Activated CD8-positive, alpha-beta T cell treated with anti-CD3 and anti-CD28 coated beads for 36 hours (primary cell): ENCODE results near the gene PSRC1. TPM values are rescaled to one million over a fixed set of nuclear protein-coding genes. Genes with fewer than 3 reads are reported as not detected.

Source experiments
- ATAC-seq: fragments of 200-7000 bp; cut with Tn5 transposase; one replicate; pipeline ENCODE4 v1.10.0; 2021; ENCODE audit warnings: mild to moderate bottlenecking, moderate library complexity
- CTCF ChIA-PET: fragments of 350-600 bp; sonication (Branson Sonifier 250); formaldehyde crosslinking; loops from one replicate; lab custom pipeline; 2021; ENCODE audit warnings: antibody characterized with exemption; lab: Charles Lee
- POLR2A ChIA-PET: fragments of 350-600 bp; sonication (Branson Sonifier 250); formaldehyde crosslinking; loops from one replicate; lab custom pipeline; 2021; ENCODE audit warnings: antibody characterized with exemption; lab: Charles Lee
- DNase-seq: peaks from one replicate; pipeline ENCODE4 v3.0.0-alpha.2; 2020
- H3K27ac Mint-ChIP-seq: one replicate; pipeline ENCODE4 v1.8.0; 2021; ENCODE audit warnings: mild to moderate bottlenecking, mixed read lengths
- H3K27me3 Mint-ChIP-seq: one replicate; pipeline ENCODE4 v1.8.0; 2021; ENCODE audit warnings: mixed read lengths
- H3K36me3 Mint-ChIP-seq: one replicate; pipeline ENCODE4 v1.8.0; 2021; ENCODE audit warnings: low read depth, mixed read lengths
- H3K4me1 Mint-ChIP-seq: one replicate; pipeline ENCODE4 v1.8.0; 2021; ENCODE audit warnings: low read depth, mixed read lengths
- H3K4me3 Mint-ChIP-seq: one replicate; pipeline ENCODE4 v1.8.0; 2021; ENCODE audit warnings: mild to moderate bottlenecking, moderate library complexity, mixed read lengths
- H3K9me3 Mint-ChIP-seq: one replicate; pipeline ENCODE4 v1.8.0; 2021; ENCODE audit warnings: mixed read lengths
- intact Hi-C: fragments of 100-400 bp; cut with micrococcal nuclease; formaldehyde crosslinking; loops from one replicate; pipeline ENCODE4 v1.10.0; 2022
- total RNA-seq, 2 experiments: library from RNA; stranded (reverse); gene quantifications; one replicate each; pipeline ENCODE4 v1.2.3, GENCODE V29; 2021
- TF ChIP-seq, protein P1 (sequence below): fragments of 200-600 bp; IDR thresholded peaks from one replicate; pipeline ENCODE4 v1.8.0; 2022; ENCODE audit warnings: antibody characterized with exemption, mild to moderate bottlenecking

PSRC1 gene
- total RNA-seq, 2 experiments from 2014 or later, result 12.9 to 14.0 TPM

DNA sequence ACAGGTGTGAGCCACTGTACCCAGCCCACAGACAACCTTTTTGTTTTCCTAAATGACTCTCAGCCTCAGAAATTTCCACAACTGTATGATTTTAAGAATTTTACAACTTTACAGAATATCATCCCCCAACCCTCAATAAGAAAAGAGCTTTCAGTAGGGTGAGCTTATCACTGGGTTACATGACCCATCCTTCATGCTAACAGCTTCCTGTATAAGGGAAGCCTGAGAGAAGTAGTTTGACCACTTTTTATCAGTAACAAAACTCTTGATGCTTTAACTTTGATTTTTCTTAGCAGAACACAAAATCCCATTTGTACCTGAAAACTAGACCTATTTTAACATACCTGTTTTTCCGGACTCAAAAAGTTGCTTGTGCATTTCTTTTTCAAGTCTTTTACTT is 33.6 kb upstream of the PSRC1 start:
- intact Hi-C loops, result no loop called here
- Mint-ChIP-seq H3K9me3 (no peaks in the 10 kb centered on the region), H3K4me1 (no peaks in the 10 kb centered on the region), H3K27ac (no peak overlapping the region), H3K4me3 (no peak overlapping the region), H3K36me3 (no peaks in the 10 kb centered on the region), H3K27me3 (no peaks in the 10 kb centered on the region)
- no peak for ATAC-seq
- ChIA-PET POLR2A (no interaction called here), CTCF (interaction anchor here (0.7 to 1.2 kb wide), 2 partner anchors 39 to 60 kb away, joined by 3 to 4 read pairs; no protein-coding TSS in a partner anchor)
- no peak for DNase-seq
- TF ChIP-seq, protein P1, sequence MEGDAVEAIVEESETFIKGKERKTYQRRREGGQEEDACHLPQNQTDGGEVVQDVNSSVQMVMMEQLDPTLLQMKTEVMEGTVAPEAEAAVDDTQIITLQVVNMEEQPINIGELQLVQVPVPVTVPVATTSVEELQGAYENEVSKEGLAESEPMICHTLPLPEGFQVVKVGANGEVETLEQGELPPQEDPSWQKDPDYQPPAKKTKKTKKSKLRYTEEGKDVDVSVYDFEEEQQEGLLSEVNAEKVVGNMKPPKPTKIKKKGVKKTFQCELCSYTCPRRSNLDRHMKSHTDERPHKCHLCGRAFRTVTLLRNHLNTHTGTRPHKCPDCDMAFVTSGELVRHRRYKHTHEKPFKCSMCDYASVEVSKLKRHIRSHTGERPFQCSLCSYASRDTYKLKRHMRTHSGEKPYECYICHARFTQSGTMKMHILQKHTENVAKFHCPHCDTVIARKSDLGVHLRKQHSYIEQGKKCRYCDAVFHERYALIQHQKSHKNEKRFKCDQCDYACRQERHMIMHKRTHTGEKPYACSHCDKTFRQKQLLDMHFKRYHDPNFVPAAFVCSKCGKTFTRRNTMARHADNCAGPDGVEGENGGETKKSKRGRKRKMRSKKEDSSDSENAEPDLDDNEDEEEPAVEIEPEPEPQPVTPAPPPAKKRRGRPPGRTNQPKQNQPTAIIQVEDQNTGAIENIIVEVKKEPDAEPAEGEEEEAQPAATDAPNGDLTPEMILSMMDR, result no peak

DNA sequence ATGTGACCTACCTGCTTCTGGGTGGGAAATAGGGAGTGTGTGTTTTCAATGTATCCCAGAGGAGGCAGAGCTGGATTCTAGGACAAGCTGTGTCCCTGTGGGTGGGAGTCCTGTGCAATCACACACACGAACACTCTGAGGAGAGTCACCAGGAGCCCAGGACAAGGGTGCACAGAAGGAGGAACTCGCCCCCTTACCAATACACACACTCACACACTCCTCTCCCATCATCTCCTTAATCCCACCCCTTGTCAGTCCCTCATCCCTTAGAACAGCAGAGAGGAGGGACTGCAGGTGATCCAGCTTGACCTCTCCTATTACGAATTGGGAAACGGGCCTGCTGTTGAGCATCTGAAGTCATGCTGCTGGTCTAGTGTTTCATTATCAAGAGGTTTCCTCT is 32.3 kb upstream of the PSRC1 start:
- Mint-ChIP-seq H3K4me3 (no peak overlapping the region), H3K27ac (no peak overlapping the region), H3K36me3 (no peaks in the 10 kb centered on the region), H3K27me3 (no peaks in the 10 kb centered on the region), H3K9me3 (no peaks in the 10 kb centered on the region), H3K4me1 (no peaks in the 10 kb centered on the region)
- DNase-seq (no peak), ATAC-seq (no peak)
- ChIA-PET CTCF (interaction anchor here (1.1 to 1.2 kb wide), 2 partner anchors 38 to 83 kb away, joined by 4 read pairs; no protein-coding TSS in a partner anchor), POLR2A (no interaction called here)
- intact Hi-C loops, result no loop called here
- TF ChIP-seq, protein P1, result no peak

DNA sequence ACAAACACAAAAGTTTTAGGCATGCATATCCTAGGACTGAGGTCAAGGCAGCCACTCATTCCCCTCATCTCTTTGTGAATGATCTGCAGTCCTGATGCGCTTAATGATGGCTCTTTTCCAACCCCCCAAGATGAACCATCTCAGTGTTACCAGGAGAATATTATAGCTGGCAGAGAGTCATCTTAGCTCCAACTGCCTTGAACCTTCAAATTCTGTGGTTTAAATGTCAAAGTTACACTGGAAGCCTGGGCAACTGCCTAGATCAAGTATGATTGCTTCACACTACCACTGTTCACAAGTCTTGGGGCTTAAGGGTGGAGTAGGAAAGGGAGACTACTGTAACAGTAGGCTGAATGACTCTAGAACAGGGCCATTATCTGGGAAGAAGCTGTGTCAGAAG is 31.9 kb upstream of the PSRC1 start:
- ATAC-seq (no peak), DNase-seq (no peak)
- TF ChIP-seq, protein P1, result no peak
- Mint-ChIP-seq H3K4me3 (no peak overlapping the region), H3K27me3 (no peaks in the 10 kb centered on the region), H3K27ac (no peak overlapping the region), H3K9me3 (no peaks in the 10 kb centered on the region), H3K36me3 (no peaks in the 10 kb centered on the region), H3K4me1 (no peaks in the 10 kb centered on the region)
- ChIA-PET POLR2A (no interaction called here), CTCF (interaction anchor here (1.1 to 1.2 kb wide), 2 partner anchors 37 to 84 kb away, joined by 4 read pairs; no protein-coding TSS in a partner anchor)
- intact Hi-C loops, result no loop called here

DNA sequence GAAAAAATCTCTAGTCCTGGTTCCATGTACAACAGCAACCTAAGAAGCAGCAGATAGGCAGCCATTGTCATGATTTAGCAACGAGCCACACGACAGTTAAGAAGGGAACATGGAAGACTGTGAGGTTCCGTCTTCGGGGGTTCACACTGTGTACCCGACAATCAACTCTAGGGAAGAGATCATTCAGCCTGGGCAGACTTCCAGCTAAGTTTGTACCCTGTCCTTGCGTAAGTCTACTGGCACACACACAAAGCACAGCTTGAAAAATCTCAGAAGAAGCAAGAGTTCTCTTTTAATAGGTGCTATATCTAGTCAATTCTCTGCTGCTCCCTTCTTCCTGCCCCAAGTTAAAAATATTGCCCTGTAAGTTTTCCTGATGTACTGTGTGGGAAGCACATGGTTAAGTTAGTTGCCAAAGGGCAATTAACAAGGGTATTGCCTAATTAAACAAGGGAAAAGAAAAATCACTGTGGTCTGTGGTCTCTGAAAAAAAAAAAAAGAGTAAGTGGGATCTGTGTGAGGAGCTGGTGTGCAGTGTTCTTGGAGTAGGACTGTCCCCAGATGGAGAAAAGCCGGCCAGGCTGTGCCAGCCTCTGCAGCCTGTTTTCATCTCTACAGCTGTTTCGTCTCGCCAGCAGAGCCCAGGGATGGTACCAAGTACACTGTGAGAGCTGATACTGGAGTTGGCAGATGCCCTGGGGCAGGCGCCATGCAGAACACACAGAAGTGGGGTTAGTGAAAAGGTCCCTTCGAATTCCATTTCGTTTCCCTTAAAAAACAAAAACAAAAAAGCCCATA is 30.2 kb upstream of the PSRC1 start:
- Mint-ChIP-seq H3K27me3 (no peaks in the 10 kb centered on the region), H3K36me3 (no peaks in the 10 kb centered on the region), H3K9me3 (no peaks in the 10 kb centered on the region), H3K4me3 (no peak overlapping the region), H3K4me1 (no peaks in the 10 kb centered on the region), H3K27ac (no peak overlapping the region)
- DNase-seq (no peak), ATAC-seq (no peak)
- CTCF ChIA-PET, result interaction anchor here (1.0 kb wide), 1 partner anchor 60 kb away, joined by 3 read pairs; no protein-coding TSS in a partner anchor
- TF ChIP-seq, protein P1, result no peak
- POLR2A ChIA-PET, result interaction anchor here (0.6 kb wide), 1 partner anchor 225 kb away, joined by 3 read pairs; no protein-coding TSS in a partner anchor
- intact Hi-C loops, result no loop called here

DNA sequence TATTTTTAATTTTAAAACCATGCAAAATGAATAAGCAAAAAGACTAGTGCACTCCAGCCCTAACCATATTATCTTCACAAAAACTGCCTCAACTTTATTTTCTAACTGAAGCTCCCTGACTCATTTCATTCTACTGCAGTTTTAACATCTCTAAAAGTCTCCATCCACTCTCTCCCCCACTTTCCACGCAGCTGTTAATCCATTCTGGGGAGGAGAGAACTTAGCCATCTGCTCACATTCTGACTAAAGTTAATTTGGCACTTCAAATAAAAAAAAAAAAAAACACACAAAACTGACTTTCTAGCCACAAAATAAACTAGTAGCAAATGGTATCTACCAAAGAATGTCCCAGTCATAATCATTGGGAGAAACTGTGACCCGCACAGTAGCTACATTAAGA is 29.3 kb upstream of the PSRC1 start:
- CTCF ChIA-PET, result no interaction called here
- TF ChIP-seq, protein P1, result no peak

More for the DNA sequence above, 29.3 kb upstream of the PSRC1 start:
- no peak overlapping the region for H3K27ac Mint-ChIP-seq
- no peaks in the 10 kb centered on the region for H3K9me3 Mint-ChIP-seq
- ATAC-seq (no peak), DNase-seq (no peak)
- no peak overlapping the region for H3K4me3 Mint-ChIP-seq
- POLR2A ChIA-PET, result no interaction called here
- H3K36me3 Mint-ChIP-seq, result no peaks in the 10 kb centered on the region
- no peaks in the 10 kb centered on the region for H3K4me1 Mint-ChIP-seq
- intact Hi-C loops, result no loop called here
- no peaks in the 10 kb centered on the region for H3K27me3 Mint-ChIP-seq
